Activated CD4-positive, alpha-beta T cell treated with anti-CD3 and anti-CD28 coated beads, Interleukin-2, amount 50 U/mL, for 48 hours (primary cell): Measurements from ENCODE around the gene PPIL3.
"Not testable (repeated sequence)": the region's sequence is repeated elsewhere in the genome, so short reads cannot be mapped to it uniquely, and the experiment has no call there.

Experiments
- DNase-seq, 2 experiments: peaks; one replicate each; pipeline ENCODE4 v3.0.0-alpha.2; 2020

Gene PPIL3

GRCh38 chr2:200888704-200889625 lies at the start of gene PPIL3, which contains the start of gene NIF3L1:
Gene PPIL3 (minus strand): TSS chr2:200889077. CDS start chr2:200887615, 1,462 bp downstream.
Gene NIF3L1 (plus strand): TSS chr2:200889371. CDS start chr2:200891944, 2,573 bp downstream.
- DNase-seq = peak; percentile 97 to 98

GRCh38 chr2:200930947-200931626 lies 42.2 kb upstream of the PPIL3 start:
- no peak for DNase-seq

- no peak for DNase-seq
Measured at GRCh38 chr2:200929334-200930249, 40.7 kb upstream of the PPIL3 start.

- DNase-seq = no peak
Measured at GRCh38 chr2:200922439-200922838, 33.6 kb upstream of the PPIL3 start.

- DNase-seq = no peak
Measured at GRCh38 chr2:200913654-200914053, 24.8 kb upstream of the PPIL3 start.

GRCh38 chr2:200909958-200910357 lies 21.1 kb upstream of the PPIL3 start:
- DNase-seq = no peak

GRCh38 chr2:200905618-200906296 lies 16.9 kb upstream of the PPIL3 start:
- DNase-seq = peak; percentile 68 to 73

GRCh38 chr2:200901459-200902072 lies 12.7 kb upstream of the PPIL3 start:
- DNase-seq = peak; percentile 63 to 70

- no peak for DNase-seq
Measured at GRCh38 chr2:200899482-200899881, 10.6 kb upstream of the PPIL3 start.

GRCh38 chr2:200881715-200882249 lies 7.1 kb downstream of the PPIL3 start:
- not testable (repeated sequence) for DNase-seq

- no peak for DNase-seq
Measured at GRCh38 chr2:200878289-200878880, 10.5 kb downstream of the PPIL3 start.

- DNase-seq = no peak
Measured at GRCh38 chr2:200877443-200877842, 11.4 kb downstream of the PPIL3 start.

GRCh38 chr2:200873560-200873959 lies 15.3 kb downstream of the PPIL3 start:
- DNase-seq = no peak

- no peak for DNase-seq
Measured at GRCh38 chr2:200871151-200871550, 17.7 kb downstream of the PPIL3 start.

GRCh38 chr2:200869014-200869413 lies 19.9 kb downstream of the PPIL3 start:
- DNase-seq = no peak

GRCh38 chr2:200864176-200865034 lies 24.5 kb downstream of the PPIL3 start, which contains the start of gene CLK1:
Gene CLK1 (minus strand): TSS chr2:200864658. CDS start chr2:200861862, 2,796 bp downstream.
- peak; percentile 96 to 97 for DNase-seq

GRCh38 chr2:200863782-200864175 lies 25.1 kb downstream of the PPIL3 start:
- peak in 1 of 2 experiments; percentile 32 for DNase-seq

- DNase-seq = peak; percentile 61 to 69
Measured at GRCh38 chr2:200862532-200863000, 26.3 kb downstream of the PPIL3 start.

- DNase-seq = no peak
Measured at GRCh38 chr2:200861617-200862155, 27.2 kb downstream of the PPIL3 start.
